HG03571 (cell line): ENCODE measurements around the gene TMEM63A.
"Not testable (repeated sequence)": the region's sequence is repeated elsewhere in the genome, so short reads cannot be mapped to it uniquely, and the experiment has no call there.

Experiments
- ATAC-seq: cut with Tn5 transposase; IDR thresholded peaks from one replicate; pipeline ENCODE4 v1.9.1; 2021; ENCODE audit not compliant: unreplicated experiment

Gene TMEM63A

DNA sequence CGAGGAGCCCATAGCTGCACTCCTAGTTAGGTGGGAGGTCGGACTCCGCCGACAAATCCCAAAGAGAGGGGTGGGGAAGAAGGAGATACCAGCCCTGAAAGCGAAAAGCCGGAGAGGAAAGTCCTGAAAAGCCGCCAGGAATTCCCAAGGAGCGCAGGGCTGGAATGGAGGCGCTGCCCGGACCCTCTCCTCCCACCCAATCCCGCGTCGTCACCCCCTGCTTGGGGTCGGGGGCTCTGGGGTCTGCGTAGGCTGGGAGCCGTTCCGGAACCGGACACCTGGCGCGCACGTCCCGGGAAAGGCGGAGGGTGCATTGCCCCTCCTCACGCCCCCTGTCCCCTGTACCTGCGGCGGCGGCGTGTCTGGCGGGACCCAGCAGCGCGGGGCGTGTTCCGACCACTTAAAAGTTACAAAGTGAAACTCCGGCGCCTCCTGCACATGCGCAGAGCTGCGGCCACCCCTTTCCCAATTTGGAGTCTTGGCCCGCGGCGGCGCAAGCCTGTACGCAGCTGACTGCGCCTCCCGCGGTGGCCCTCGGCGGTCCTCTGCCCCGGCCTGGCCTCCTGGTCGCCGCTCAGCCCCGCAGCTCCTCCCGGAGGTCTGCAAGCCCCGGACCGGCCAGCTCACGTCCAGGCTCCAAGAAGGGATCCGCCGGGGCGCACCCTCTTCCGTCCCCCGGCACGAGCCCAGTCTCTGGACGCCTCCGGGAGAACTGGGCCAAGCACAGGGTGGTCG, at the start of gene TMEM63A:
TSS of gene TMEM63A (minus strand) at position 422 of the 735 bp plus-strand sequence. CDS start 4,800 bp downstream, outside the sequence.
- ATAC-seq = peak; percentile 59

- no peak for ATAC-seq
Measured at GRCh38 chr1:225931270-225932136, 49.3 kb upstream of the TMEM63A start.

DNA sequence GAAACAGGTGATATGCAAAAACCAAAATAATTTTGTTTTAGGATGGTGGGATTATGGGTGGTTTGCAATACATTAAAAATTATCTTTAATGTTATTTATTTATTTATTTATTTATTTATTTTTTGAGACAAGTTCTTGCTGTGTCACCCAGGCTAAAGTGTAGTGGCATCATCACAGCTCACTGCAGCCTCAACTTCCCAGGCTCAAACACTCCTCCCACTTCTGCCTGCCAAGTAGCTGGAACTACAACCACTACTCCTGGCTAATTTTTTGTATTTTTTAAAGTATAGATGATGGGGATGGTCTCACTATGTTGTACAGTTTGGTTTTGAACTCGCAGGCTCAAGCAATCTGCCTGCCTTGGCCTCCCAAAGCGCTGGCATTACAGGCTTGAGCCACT, 48.4 kb upstream of the TMEM63A start:
- ATAC-seq = no peak

DNA sequence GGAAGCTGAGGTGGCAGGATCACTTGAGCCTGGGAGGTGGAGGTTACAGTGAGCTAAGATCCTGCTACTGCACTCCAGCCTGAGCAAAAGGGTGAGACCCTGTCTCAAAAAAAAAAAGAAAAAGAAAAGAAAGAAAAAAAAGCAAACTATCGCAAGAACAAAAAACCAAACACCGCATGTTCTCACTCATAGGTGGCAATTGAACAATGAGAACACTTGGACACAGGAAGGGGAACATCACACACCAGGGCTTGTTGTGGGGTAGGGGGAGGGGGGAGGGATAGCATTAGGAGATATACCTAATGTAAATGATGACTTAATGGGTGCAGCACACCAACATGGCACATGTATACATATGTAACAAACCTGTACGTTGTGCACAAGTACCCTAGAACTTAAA, 47.3 kb upstream of the TMEM63A start:
- not testable (repeated sequence) for ATAC-seq

GRCh38 chr1:225928186-225929175, 46.3 kb upstream of the TMEM63A start:
- no peak for ATAC-seq

DNA sequence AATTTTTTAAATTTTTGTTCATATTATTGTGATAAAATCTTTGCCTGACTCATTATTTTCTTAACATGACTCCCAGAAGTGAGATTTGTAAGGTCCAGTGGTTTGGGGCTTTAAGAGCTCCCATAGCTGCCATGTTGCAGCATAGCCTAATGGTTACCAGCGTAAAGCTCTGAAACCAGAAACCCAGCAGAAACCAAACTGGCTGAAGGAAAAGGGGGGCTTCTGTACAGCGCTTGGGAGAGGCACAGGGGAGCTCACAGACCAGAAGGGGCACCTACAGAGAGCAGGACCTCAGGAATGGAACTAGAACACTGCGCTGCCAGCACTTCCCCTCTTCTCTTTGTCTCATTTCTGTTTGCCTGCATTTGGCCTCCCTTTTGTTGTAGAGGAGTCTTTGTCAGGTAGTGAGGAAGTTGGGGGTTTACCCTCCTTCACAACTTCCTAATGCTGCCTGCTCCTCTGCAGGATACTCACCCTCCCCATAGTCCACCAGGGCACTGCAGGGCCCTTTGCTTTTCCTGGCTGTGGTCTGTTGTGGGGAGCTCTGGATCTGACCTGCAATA, 44.5 kb upstream of the TMEM63A start:
- no peak for ATAC-seq

- peak; percentile 97 for ATAC-seq
Measured at GRCh38 chr1:225923692-225924555, 41.7 kb upstream of the TMEM63A start, which contains the start of gene PYCR2. PYCR2 (minus strand) TSS chr1:225924250; CDS start chr1:225924110, 140 bp downstream.

DNA sequence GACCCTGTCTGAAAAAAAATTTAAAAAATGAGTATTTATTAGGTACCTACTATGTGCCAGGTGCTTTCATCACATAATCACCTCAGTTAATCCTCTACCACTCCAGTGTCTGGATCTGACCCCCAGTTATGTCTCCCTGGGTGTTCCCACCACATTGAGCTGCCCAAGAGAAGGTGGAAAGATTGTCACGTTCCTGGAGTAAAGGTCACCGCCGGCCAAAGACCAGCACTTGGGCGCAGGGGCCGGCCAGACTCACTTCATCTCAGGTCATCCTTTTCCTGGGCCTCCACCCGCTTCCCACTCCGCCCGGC, 41.2 kb upstream of the TMEM63A start:
- ATAC-seq = no peak

DNA sequence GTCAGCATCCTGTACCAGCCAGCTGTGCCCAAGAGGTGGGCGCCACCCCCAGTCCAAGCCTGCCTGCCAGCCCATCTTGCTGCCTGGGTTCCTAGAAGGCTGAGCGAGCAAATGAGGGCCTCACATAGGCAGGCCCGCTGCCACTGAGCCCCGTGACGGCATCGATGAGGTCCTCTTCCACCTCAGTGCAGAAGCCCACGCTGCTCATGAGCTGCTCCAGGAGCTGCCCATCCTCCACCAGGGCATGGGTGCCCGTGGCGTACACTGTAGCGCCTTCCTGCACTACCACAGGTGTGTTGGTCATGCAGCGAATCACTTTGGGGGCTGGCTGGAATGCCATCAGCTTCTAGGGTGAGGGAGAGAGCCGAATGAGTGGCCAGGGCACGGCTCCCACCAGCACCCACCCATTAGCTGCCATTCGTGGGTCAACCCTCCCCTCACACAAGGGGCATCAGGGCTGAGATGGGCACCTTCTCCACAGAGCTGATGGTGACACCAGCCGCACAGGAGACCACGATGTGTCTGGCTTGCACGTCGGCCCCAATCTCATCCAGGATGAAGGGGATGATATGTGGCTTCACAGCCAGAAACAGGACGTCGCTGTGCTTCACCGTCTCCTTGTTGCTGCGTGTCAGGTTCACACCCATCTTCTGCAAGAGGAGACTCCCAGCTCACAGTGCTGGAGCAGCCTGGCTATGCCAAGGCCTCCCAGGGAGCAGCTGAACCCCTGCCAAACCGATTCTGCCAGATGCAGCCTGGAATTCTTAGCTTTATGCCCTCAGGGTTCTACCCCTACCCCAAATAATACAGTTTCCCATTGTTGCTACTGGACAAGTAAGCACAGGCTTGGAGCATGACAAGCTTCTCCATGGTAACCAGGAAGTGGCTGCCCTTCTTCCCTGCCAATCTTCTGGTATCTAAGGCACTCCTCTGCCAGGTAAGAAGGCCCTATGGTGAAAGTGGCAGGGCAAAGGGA, 39.8 kb upstream of the TMEM63A start:
- no peak for ATAC-seq

GRCh38 chr1:225919906-225920305, 37.7 kb upstream of the TMEM63A start:
- ATAC-seq = no peak

DNA sequence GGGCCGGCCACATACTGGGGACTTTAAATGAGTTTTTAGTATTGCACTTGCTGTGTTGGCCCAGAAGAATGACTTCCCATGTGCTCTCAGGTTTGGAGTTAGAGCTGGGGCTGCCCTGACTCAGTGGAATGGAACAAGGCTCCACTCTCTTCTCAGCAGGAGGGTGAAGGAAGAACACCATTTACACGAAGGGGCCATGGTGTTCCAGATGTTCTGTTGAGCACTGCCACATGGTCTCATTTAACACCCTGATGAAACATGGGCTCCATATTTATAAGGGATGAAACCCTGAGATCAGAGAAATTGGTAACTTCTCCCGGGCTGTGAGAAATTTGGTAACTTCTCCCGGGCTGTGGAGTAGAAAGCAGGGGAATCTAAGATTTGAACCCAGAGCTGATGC, 36.1 kb upstream of the TMEM63A start:
- ATAC-seq = no peak

GRCh38 chr1:225917536-225917935, 35.4 kb upstream of the TMEM63A start:
- no peak for ATAC-seq

DNA sequence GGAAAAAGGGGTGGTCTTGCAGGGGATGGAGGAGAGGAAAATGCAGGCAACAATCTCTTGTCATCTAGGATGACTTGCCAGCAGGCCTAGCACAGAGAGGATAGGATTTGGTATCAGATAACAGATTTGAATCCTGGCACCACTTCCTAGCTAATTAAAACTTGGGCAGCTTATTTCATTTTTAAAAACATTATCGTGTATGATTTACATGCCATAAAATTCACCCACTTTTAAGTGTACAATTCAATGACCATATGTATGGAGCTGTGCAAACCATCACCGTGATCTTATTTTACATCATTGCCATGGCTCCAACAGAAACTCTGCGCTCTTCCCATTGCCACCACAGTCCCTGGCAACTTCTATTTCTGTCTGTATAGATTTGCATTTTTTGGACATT, 34.9 kb upstream of the TMEM63A start:
- no peak for ATAC-seq

DNA sequence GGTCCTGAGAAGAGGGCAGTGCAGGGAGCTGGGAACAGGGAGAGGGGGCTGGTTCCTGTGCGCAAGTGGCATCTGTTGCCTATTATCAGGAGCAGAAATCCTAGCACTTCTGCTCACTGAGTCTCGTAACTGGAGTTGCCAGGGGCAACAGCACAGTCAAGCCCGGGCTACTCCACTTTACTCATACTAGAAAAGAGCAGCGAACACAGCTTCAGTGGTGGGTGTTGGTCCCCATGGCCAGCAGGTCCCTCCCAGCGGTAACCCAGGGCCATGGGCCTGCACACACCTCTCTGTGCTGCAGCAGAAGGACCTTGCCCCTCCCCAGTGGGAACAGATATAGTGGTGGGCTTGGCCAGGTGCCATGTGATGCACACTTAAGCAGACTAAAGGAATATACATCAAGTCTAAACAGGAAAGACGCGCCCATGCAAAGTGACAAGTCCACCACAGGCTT, 33.4 kb upstream of the TMEM63A start:
- ATAC-seq = no peak

DNA sequence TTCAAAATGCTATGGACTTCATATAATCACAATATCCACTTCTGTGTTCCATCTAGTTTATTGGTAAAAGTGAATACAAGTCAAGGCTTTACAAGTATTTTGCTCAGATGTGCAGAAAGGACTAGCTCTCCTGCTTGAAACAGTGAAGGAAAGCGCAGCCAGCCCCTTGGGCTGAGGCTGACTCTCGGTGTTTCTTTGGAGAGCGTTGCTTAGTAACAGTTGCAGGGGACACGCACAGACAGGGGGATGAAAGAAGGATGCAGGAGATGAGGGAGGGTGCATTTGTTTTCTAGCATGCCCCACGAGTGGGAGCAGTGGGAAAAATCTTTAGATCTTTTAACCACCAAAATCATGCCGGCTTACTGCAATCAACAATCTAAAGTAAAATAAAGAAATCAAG, 32.8 kb upstream of the TMEM63A start:
- ATAC-seq = no peak

GRCh38 chr1:225914391-225914790, 32.2 kb upstream of the TMEM63A start:
- ATAC-seq = no peak

GRCh38 chr1:225911191-225912130, 29.3 kb upstream of the TMEM63A start:
- ATAC-seq = no peak
